ENCODE data around the gene COL5A1.

COL5A1 gene

GRCh38 chr9:134707731-134708671 is 66.4 kb downstream of the COL5A1 start:
- TF ChIP-seq GATA3 (IDR thresholded peaks at IDR 0.05; ENCODE audit: low read depth, low read length) (no peak), GATA2 (IDR thresholded peaks at IDR 0.05; ENCODE audit: low read depth, low read length) (no peak)

GRCh38 chr9:134708672-134709038 is 67.1 kb downstream of the COL5A1 start:
- TF ChIP-seq GATA2 (IDR thresholded peaks at IDR 0.05; ENCODE audit: low read depth, low read length) = no peak
- TF ChIP-seq GATA3 (IDR thresholded peaks at IDR 0.05; ENCODE audit: low read depth, low read length) = no peak

GRCh38 chr9:134709512-134710270 is 68.1 kb downstream of the COL5A1 start:
- TF ChIP-seq GATA3 (IDR thresholded peaks at IDR 0.05; ENCODE audit: low read depth, low read length) = no peak
- no peak for TF ChIP-seq GATA2 (IDR thresholded peaks at IDR 0.05; ENCODE audit: low read depth, low read length)

- TF ChIP-seq GATA3 (IDR thresholded peaks at IDR 0.05; ENCODE audit: low read depth, low read length) = no peak
- TF ChIP-seq GATA2 (IDR thresholded peaks at IDR 0.05; ENCODE audit: low read depth, low read length) = no peak
Measured at GRCh38 chr9:134710271-134710540, 68.6 kb downstream of the COL5A1 start.

GRCh38 chr9:134710901-134711300 is 69.3 kb downstream of the COL5A1 start:
- TF ChIP-seq GATA3 (IDR thresholded peaks at IDR 0.05; ENCODE audit: low read depth, low read length) = no peak
- no peak for TF ChIP-seq GATA2 (IDR thresholded peaks at IDR 0.05; ENCODE audit: low read depth, low read length)

GRCh38 chr9:134712243-134712642 is 70.6 kb downstream of the COL5A1 start:
- TF ChIP-seq GATA3 (IDR thresholded peaks at IDR 0.05; ENCODE audit: low read depth, low read length) (no peak), GATA2 (IDR thresholded peaks at IDR 0.05; ENCODE audit: low read depth, low read length) (no peak)

- TF ChIP-seq GATA2 (IDR thresholded peaks at IDR 0.05; ENCODE audit: low read depth, low read length) = no peak
Measured at GRCh38 chr9:134712926-134713325, 71.3 kb downstream of the COL5A1 start.

- TF ChIP-seq GATA2 (IDR thresholded peaks at IDR 0.05; ENCODE audit: low read depth, low read length) = peak; percentile 36; the same call in 1 of the 2 replicates
- no peak for TF ChIP-seq GATA3 (IDR thresholded peaks at IDR 0.05; ENCODE audit: low read depth, low read length)
Measured at GRCh38 chr9:134716067-134716466, 74.5 kb downstream of the COL5A1 start.

GRCh38 chr9:134717056-134717455 is 75.5 kb downstream of the COL5A1 start:
- TF ChIP-seq GATA3 (IDR thresholded peaks at IDR 0.05; ENCODE audit: low read depth, low read length) (no peak), GATA2 (IDR thresholded peaks at IDR 0.05; ENCODE audit: low read depth, low read length) (no peak)

- no peak for TF ChIP-seq GATA2 (IDR thresholded peaks at IDR 0.05; ENCODE audit: low read depth, low read length)
- no peak for TF ChIP-seq GATA3 (IDR thresholded peaks at IDR 0.05; ENCODE audit: low read depth, low read length)
Measured at GRCh38 chr9:134717924-134718645, 76.5 kb downstream of the COL5A1 start.

GRCh38 chr9:134719331-134719730 is 77.7 kb downstream of the COL5A1 start:
- TF ChIP-seq GATA3 (IDR thresholded peaks at IDR 0.05; ENCODE audit: low read depth, low read length) (no peak), GATA2 (IDR thresholded peaks at IDR 0.05; ENCODE audit: low read depth, low read length) (no peak)

GRCh38 chr9:134720136-134720753 is 78.6 kb downstream of the COL5A1 start:
- no peak for TF ChIP-seq GATA2 (IDR thresholded peaks at IDR 0.05; ENCODE audit: low read depth, low read length)
- TF ChIP-seq GATA3 (IDR thresholded peaks at IDR 0.05; ENCODE audit: low read depth, low read length) = no peak

- no peak for TF ChIP-seq GATA2 (IDR thresholded peaks at IDR 0.05; ENCODE audit: low read depth, low read length)
- TF ChIP-seq GATA3 (IDR thresholded peaks at IDR 0.05; ENCODE audit: low read depth, low read length) = no peak
Measured at GRCh38 chr9:134720796-134721195, 79.2 kb downstream of the COL5A1 start.

GRCh38 chr9:134721344-134721743 is 79.7 kb downstream of the COL5A1 start:
- TF ChIP-seq GATA2 (IDR thresholded peaks at IDR 0.05; ENCODE audit: low read depth, low read length) (no peak), GATA3 (IDR thresholded peaks at IDR 0.05; ENCODE audit: low read depth, low read length) (no peak)

Measured in SH-SY5Y (cell line).